Activated CD8-positive, alpha-beta memory T cell treated with anti-CD3 and anti-CD28 coated beads, Interleukin-2, amount 10 ng/mL, durations not matched to agents 7 days and 5 days (primary cell): Measurements from ENCODE around the gene RASGRP4. TPM values are rescaled to one million over a fixed set of nuclear protein-coding genes. Genes with fewer than 3 reads are reported as not detected.
"Not testable (repeated sequence)": the region's sequence is repeated elsewhere in the genome, so short reads cannot be mapped to it uniquely, and the experiment has no call there.

Experiments used
- ATAC-seq: fragments of 150-1000 bp; cut with Tn5 transposase; one replicate; pipeline ENCODE4 v1.10.0; 2021; ENCODE audit warnings: moderate library complexity
- CTCF ChIA-PET: fragments of 350-600 bp; sonication (Branson Sonifier 250); formaldehyde crosslinking; loops from one replicate; lab custom pipeline; 2021; ENCODE audit warnings: antibody characterized with exemption; lab: Charles Lee
- DNase-seq: peaks from one replicate; pipeline ENCODE4 v3.0.0-alpha.2; 2020
- H3K27ac Mint-ChIP-seq: one replicate; pipeline ENCODE4 v1.8.0; 2021; ENCODE audit warnings: mild to moderate bottlenecking, mixed read lengths
- H3K27me3 Mint-ChIP-seq: one replicate; pipeline ENCODE4 v1.8.0; 2021; ENCODE audit warnings: mixed read lengths
- H3K36me3 Mint-ChIP-seq: one replicate; pipeline ENCODE4 v1.8.0; 2021; ENCODE audit warnings: mild to moderate bottlenecking, mixed read lengths
- H3K4me1 Mint-ChIP-seq: one replicate; pipeline ENCODE4 v1.8.0; 2021; ENCODE audit warnings: mixed read lengths
- H3K4me3 Mint-ChIP-seq: one replicate; pipeline ENCODE4 v1.8.0; 2021; ENCODE audit warnings: mild to moderate bottlenecking, moderate library complexity, mixed read lengths
- H3K9me3 Mint-ChIP-seq: one replicate; pipeline ENCODE4 v1.8.0; 2022; ENCODE audit warnings: low read depth, mixed read lengths
- total RNA-seq, 2 experiments: library from RNA; stranded (reverse); gene quantifications; one replicate each; pipeline ENCODE4 v1.2.3, GENCODE V29; 2021

RASGRP4 gene
- total RNA-seq, 2 experiments from 2014 or later, result 1.4 to 1.6 TPM

GRCh38 chr19:38362946-38363688 is 62.9 kb downstream of the RASGRP4 start:
- H3K9me3 Mint-ChIP-seq, DNase-seq, ATAC-seq, H3K36me3 Mint-ChIP-seq, H3K27ac Mint-ChIP-seq: not testable (repeated sequence)
- Mint-ChIP-seq H3K4me3 (peak overlapping the region; percentile 82), H3K27me3 (peaks cover 25% of the 10 kb centered on the region), H3K4me1 (peaks cover 20% of the 10 kb centered on the region)
- CTCF ChIA-PET, result interaction anchor here (0.7 to 2.1 kb wide), 4 partner anchors 11 to 372 kb away, joined by 3 to 8 read pairs (median 5); partner anchors contain the start of genes CATSPERG and PSMD8

- peak overlapping the region; percentile 56 for H3K27ac Mint-ChIP-seq
- H3K36me3 Mint-ChIP-seq, result no peaks in the 10 kb centered on the region
- no peaks in the 10 kb centered on the region for H3K9me3 Mint-ChIP-seq
- peaks cover 20% of the 10 kb centered on the region for H3K4me1 Mint-ChIP-seq
- peak overlapping the region; percentile 82 for H3K4me3 Mint-ChIP-seq
- DNase-seq, result peak; percentile 94
- H3K27me3 Mint-ChIP-seq, result peaks cover 28% of the 10 kb centered on the region
- peak; percentile 80 for ATAC-seq
- CTCF ChIA-PET, result interaction anchor here (0.7 to 2.1 kb wide), 5 partner anchors 12 to 372 kb away, joined by 3 to 8 read pairs (median 3); partner anchors contain the start of genes CATSPERG and PSMD8
Observed at GRCh38 chr19:38362076-38362945, 63.7 kb downstream of the RASGRP4 start.

GRCh38 chr19:38361633-38362075 is 64.4 kb downstream of the RASGRP4 start:
- peak; percentile 82 for ATAC-seq
- CTCF ChIA-PET, result interaction anchor here (0.6 to 2.1 kb wide), 5 partner anchors 13 to 695 kb away, joined by 3 to 8 read pairs (median 5); partner anchors contain the start of genes CATSPERG and PSMD8
- Mint-ChIP-seq H3K36me3 (no peaks in the 10 kb centered on the region), H3K4me3 (peak overlapping the region; percentile 82), H3K27ac (no peak overlapping the region), H3K27me3 (peaks cover 28% of the 10 kb centered on the region), H3K4me1 (peaks cover 20% of the 10 kb centered on the region), H3K9me3 (no peaks in the 10 kb centered on the region)
- peak; percentile 85 for DNase-seq

GRCh38 chr19:38360839-38361631 is 65.0 kb downstream of the RASGRP4 start:
- Mint-ChIP-seq H3K4me1 (peaks cover 20% of the 10 kb centered on the region), H3K9me3 (no peaks in the 10 kb centered on the region), H3K4me3 (peak overlapping the region; percentile 82), H3K27me3 (peaks cover 28% of the 10 kb centered on the region), H3K27ac (no peak overlapping the region), H3K36me3 (no peaks in the 10 kb centered on the region)
- CTCF ChIA-PET, result interaction anchor here (0.6 to 2.1 kb wide), 6 partner anchors 25 to 695 kb away, joined by 3 to 8 read pairs (median 4); partner anchors contain the start of genes CATSPERG and FAM98C
- DNase-seq (no peak), ATAC-seq (no peak)

GRCh38 chr19:38360351-38360750 is 65.7 kb downstream of the RASGRP4 start:
- no peak for ATAC-seq
- CTCF ChIA-PET, result interaction anchor here (0.6 to 1.1 kb wide), 4 partner anchors 29 to 217 kb away, joined by 3 to 4 read pairs (median 4); partner anchors contain the start of gene FAM98C
- DNase-seq, result no peak
- peaks cover 28% of the 10 kb centered on the region for H3K27me3 Mint-ChIP-seq
- H3K9me3 Mint-ChIP-seq, result no peaks in the 10 kb centered on the region
- peaks cover 20% of the 10 kb centered on the region for H3K4me1 Mint-ChIP-seq
- no peak overlapping the region for H3K27ac Mint-ChIP-seq
- H3K4me3 Mint-ChIP-seq, result no peak overlapping the region
- H3K36me3 Mint-ChIP-seq, result no peaks in the 10 kb centered on the region

GRCh38 chr19:38359242-38360021 is 66.6 kb downstream of the RASGRP4 start:
- Mint-ChIP-seq H3K27me3 (peaks cover 28% of the 10 kb centered on the region), H3K36me3 (no peaks in the 10 kb centered on the region), H3K4me3 (no peak overlapping the region), H3K27ac (no peak overlapping the region), H3K4me1 (peaks cover 20% of the 10 kb centered on the region), H3K9me3 (no peaks in the 10 kb centered on the region)
- no peak for ATAC-seq
- CTCF ChIA-PET, result no interaction called here
- no peak for DNase-seq

Other genes starting within 250 kb of the RASGRP4 start
- gene DPF1, start 202.0 kb downstream of the RASGRP4 start, total RNA-seq, result under 1 TPM in 1 of 2 experiments, not detected in 1; 0.47 TPM
- gene PPP1R14A, start 169.8 kb downstream of the RASGRP4 start, total RNA-seq, result not detected
- gene SPINT2, start 161.6 kb downstream of the RASGRP4 start, total RNA-seq, result 10 to 100 TPM in 1 of 2 experiments, 1 to 10 TPM in 1; 9.3 to 15.6 TPM
- gene C19orf33, start 122.0 kb downstream of the RASGRP4 start, total RNA-seq, result not detected
- 10 to 100 TPM; 69.7 to 76.7 TPM for gene YIF1B, start 110.3 kb downstream of the RASGRP4 start, total RNA-seq
- 10 to 100 TPM; 10.8 to 13.5 TPM for gene KCNK6, start 106.4 kb downstream of the RASGRP4 start, total RNA-seq
- gene CATSPERG, start 90.4 kb downstream of the RASGRP4 start, total RNA-seq, result 1 to 10 TPM; 4.3 to 7.3 TPM
- gene PSMD8, start 51.6 kb downstream of the RASGRP4 start, total RNA-seq, result 100 to 1,000 TPM; 164 to 204 TPM
- not detected for gene GGN, start 38.2 kb downstream of the RASGRP4 start, total RNA-seq
- gene SPRED3, start 37.5 kb downstream of the RASGRP4 start, total RNA-seq, result under 1 TPM; 0.84 to 0.93 TPM
- gene FAM98C, start 23.1 kb downstream of the RASGRP4 start, total RNA-seq, result 10 to 100 TPM; 22.4 to 24.1 TPM
- 1 to 10 TPM; 1.5 to 1.6 TPM for gene RYR1, start 7.5 kb upstream of the RASGRP4 start, total RNA-seq
- 100 to 1,000 TPM; 337 to 497 TPM for gene MAP4K1, start 191.7 kb upstream of the RASGRP4 start, total RNA-seq
- gene EIF3K, start 193.0 kb upstream of the RASGRP4 start, total RNA-seq, result 100 to 1,000 TPM; 281 to 308 TPM
- gene ACTN4, start 221.4 kb upstream of the RASGRP4 start, total RNA-seq, result 100 to 1,000 TPM; 413 to 433 TPM